Nephron progenitor cell (in vitro differentiated cells): ENCODE results near the gene CMTM7.
A peak's percentile ranks its signal among the peaks of the same experiment; 100 is the strongest.

ENCODE experiments used
- DNase-seq: peaks from one replicate; pipeline ENCODE4 v3.0.0; 2021
- H3K27ac Mint-ChIP-seq: 2 replicates; pipeline ENCODE4 v1.8.0; 2021; ENCODE audit warnings: mild to moderate bottlenecking, moderate library complexity, mixed read lengths
- H3K27me3 Mint-ChIP-seq: 2 replicates; pipeline ENCODE4 v1.8.0; 2021; ENCODE audit warnings: mild to moderate bottlenecking, low read depth, mixed read lengths; ENCODE audit not compliant: poor library complexity
- H3K36me3 Mint-ChIP-seq: 2 replicates; pipeline ENCODE4 v1.8.0; 2021; ENCODE audit warnings: low read depth, mixed read lengths
- H3K4me1 Mint-ChIP-seq: 2 replicates; pipeline ENCODE4 v1.8.0; 2021; ENCODE audit warnings: mixed read lengths
- H3K4me3 Mint-ChIP-seq: 2 replicates; pipeline ENCODE4 v1.8.0; 2021; ENCODE audit warnings: mild to moderate bottlenecking, moderate library complexity, mixed read lengths
- H3K9me3 Mint-ChIP-seq: 2 replicates; pipeline ENCODE4 v1.8.0; 2021; ENCODE audit warnings: mild to moderate bottlenecking, moderate library complexity, mixed read lengths
- TF ChIP-seq, protein P1 (sequence below): fragments of 200-600 bp; sonication (generic); IDR thresholded peaks from 2 replicates; pipeline ENCODE4 v1.5.0; 2021; ENCODE audit warnings: antibody characterized with exemption

The CMTM7 gene

DNA sequence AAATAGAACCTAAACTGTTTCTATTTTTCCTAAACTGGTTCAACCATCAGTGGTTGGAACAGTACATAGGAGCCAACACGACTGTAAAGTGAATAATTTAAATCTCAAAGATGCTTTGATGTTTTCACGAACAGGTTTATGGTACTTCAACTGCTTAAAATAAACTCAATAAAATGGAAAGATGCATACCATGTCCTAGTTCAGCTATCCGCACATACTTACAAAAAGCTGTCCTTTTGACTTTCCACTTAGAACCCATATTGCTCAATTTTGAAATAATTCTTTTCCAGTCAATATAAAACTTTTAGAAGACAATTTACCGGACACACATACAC, 110.1 kb downstream of the CMTM7 start:
- H3K4me3 Mint-ChIP-seq, result peak overlapping the region; percentile 99
- TF ChIP-seq, protein P1, sequence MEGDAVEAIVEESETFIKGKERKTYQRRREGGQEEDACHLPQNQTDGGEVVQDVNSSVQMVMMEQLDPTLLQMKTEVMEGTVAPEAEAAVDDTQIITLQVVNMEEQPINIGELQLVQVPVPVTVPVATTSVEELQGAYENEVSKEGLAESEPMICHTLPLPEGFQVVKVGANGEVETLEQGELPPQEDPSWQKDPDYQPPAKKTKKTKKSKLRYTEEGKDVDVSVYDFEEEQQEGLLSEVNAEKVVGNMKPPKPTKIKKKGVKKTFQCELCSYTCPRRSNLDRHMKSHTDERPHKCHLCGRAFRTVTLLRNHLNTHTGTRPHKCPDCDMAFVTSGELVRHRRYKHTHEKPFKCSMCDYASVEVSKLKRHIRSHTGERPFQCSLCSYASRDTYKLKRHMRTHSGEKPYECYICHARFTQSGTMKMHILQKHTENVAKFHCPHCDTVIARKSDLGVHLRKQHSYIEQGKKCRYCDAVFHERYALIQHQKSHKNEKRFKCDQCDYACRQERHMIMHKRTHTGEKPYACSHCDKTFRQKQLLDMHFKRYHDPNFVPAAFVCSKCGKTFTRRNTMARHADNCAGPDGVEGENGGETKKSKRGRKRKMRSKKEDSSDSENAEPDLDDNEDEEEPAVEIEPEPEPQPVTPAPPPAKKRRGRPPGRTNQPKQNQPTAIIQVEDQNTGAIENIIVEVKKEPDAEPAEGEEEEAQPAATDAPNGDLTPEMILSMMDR, result no peak
- H3K27ac Mint-ChIP-seq, result peak overlapping the region; percentile 99
- no peak for DNase-seq
- H3K27me3 Mint-ChIP-seq, result peaks cover 7% of the 10 kb centered on the region
- peaks cover 1% of the 10 kb centered on the region for H3K9me3 Mint-ChIP-seq
- H3K36me3 Mint-ChIP-seq, result peaks cover 12% of the 10 kb centered on the region
- H3K4me1 Mint-ChIP-seq, result peaks cover 43% of the 10 kb centered on the region

DNA sequence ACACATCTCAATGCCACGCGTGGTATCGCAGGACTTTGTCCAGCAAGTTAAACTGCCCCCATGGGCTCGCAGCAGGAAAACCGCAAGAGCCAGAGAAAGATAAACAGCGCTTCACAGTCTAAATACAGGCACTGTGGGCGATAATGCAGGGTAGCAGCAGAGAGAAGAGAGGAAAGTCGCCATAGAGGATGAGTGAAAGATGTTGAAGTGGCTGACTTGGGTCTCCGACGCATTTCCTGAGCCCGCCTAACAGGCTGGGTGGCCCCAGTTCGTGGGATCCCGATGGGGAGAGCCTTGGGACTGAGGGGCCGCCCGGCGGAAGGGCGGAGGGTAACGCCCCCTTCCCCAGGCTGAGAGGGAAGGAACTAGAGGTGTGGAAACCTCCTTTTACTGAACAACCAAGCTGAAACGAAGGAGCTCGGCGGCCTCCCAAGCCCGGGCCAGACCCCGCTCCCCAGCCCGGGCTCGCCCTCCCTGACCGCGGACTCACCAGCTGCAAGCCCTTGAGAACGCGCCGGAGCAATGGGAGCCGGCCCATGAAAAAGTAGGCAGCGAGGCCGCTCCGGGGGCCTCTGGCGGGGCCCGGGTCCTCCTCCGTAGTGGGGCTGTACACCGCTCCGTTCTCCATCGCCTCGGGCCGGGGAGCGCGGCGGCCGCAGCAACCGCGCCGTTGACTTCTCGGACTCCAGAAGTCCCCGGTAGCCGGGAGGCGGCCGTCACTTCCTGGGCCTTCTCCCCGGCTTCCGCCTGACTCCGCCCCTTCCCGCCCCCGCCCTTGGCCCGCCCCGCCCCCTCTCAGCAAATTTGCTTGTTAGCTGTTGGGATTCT, 110.7 kb downstream of the CMTM7 start, which contains the start of gene CMTM6:
TSS of gene CMTM6 (minus strand) at position 735 of the 828 bp plus-strand sequence. CDS start at position 628, 107 bp downstream.
- Mint-ChIP-seq H3K27ac (peak within 1 kb of the TSS; percentile 99), H3K4me3 (peak within 1 kb of the TSS; percentile 99)
- TF ChIP-seq, protein P1, result no peak

DNA sequence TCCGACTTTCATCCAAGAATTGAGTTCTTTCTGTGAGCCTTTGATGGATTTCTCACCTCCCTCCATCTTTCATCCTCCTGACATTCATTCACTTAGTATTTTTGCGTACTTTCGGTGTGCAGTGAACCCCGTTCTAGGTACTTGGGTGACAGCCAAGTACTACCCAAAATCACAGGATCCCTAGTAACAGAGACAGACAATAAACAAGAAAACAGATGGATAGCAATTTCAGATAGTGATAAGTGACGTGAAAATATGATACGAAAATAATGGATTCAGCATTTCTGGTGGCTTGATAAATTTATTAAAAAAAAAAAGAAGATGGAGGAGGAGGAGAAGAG, 111.3 kb downstream of the CMTM7 start:
- Mint-ChIP-seq H3K27me3 (peaks cover 5% of the 10 kb centered on the region), H3K4me3 (peak overlapping the region; percentile 99), H3K27ac (peak overlapping the region; percentile 91), H3K9me3 (no peaks in the 10 kb centered on the region), H3K36me3 (peaks cover 5% of the 10 kb centered on the region), H3K4me1 (peaks cover 41% of the 10 kb centered on the region)
- DNase-seq, result no peak
- TF ChIP-seq, protein P1, result no peak

More for the DNA sequence above, 110.7 kb downstream of the CMTM7 start, which contains the start of gene CMTM6:
- peaks cover 41% of the 10 kb centered on the region for H3K4me1 Mint-ChIP-seq
- no peaks in the 10 kb centered on the region for H3K9me3 Mint-ChIP-seq
- peaks cover 9% of the 10 kb centered on the region for H3K36me3 Mint-ChIP-seq
- peak; percentile 82 for DNase-seq
- peaks cover 5% of the 10 kb centered on the region for H3K27me3 Mint-ChIP-seq
